CD14-positive monocyte (primary cell): ENCODE measurements around the gene SPIB. TPM values are rescaled to one million over a fixed set of nuclear protein-coding genes. Genes with fewer than 3 reads are reported as not detected.
A peak's percentile ranks its signal among the peaks of the same experiment; 100 is the strongest.

Source experiments
- DNase-seq, 3 donors: peaks; one replicate each; pipeline ENCODE4 v3.0.0-alpha.2; 2011 to 2022
- H2AFZ ChIP-seq: 2 replicates; pipeline ENCODE4 v1.6.0; 2012; ENCODE audit warnings: mild to moderate bottlenecking, low read depth, low read length, inconsistent platforms; ENCODE audit not compliant: insufficient read depth, poor library complexity, severe bottlenecking
- H3K27ac ChIP-seq, 2 donors: 1 replicate in 1 of 2; 2 replicates in 1 of 2; pipeline ENCODE4 v1.5.1; 2012 to 2013; ENCODE audit warnings: low read length in 2 of 2, control low read depth in 1 of 2, inconsistent platforms in 1 of 2, low read depth in 1 of 2, mild to moderate bottlenecking in 1 of 2
- H3K27me3 ChIP-seq, 2 donors: one replicate each; pipeline versions ENCODE4 v1.6.0 to v1.6.1; 2011 to 2013; ENCODE audit warnings: low read length in 2 of 2; ENCODE audit not compliant: control insufficient read depth in 2 of 2, insufficient read depth in 2 of 2
- H3K36me3 ChIP-seq, 2 donors: replicated peaks in 1 of 2; 1 replicate in 1 of 2; 2 replicates in 1 of 2; pipeline versions ENCODE4 v1.5.1 to v1.6.1; 2012 to 2013; ENCODE audit warnings: low read length in 2 of 2, control low read depth in 1 of 2, inconsistent platforms in 1 of 2, mild to moderate bottlenecking in 1 of 2; ENCODE audit not compliant: insufficient read depth in 2 of 2, control insufficient read depth in 1 of 2
- H3K4me1 ChIP-seq, 2 donors: 1 replicate in 1 of 2; 2 replicates in 1 of 2; pipeline versions ENCODE4 v1.5.1 to v1.6.1; 2012 to 2013; ENCODE audit warnings: low read length in 2 of 2, control low read depth in 1 of 2, inconsistent platforms in 1 of 2, mild to moderate bottlenecking in 1 of 2, moderate library complexity in 1 of 2; ENCODE audit not compliant: insufficient read depth in 2 of 2, control insufficient read depth in 1 of 2
- H3K4me2 ChIP-seq: replicated peaks from 2 replicates; pipeline ENCODE3; 2012; ENCODE audit warnings: low read length, moderate library complexity, mild to moderate bottlenecking; ENCODE audit not compliant: poor library complexity, severe bottlenecking; ENCODE audit errors: extremely low read depth
- H3K4me3 ChIP-seq, 3 experiments: fragments of 200-600 bp in 1 of 3; sonication (generic) in 1 of 3; replicated peaks in 1 of 3; 1 replicate in 2 of 3; 2 replicates in 1 of 3; pipeline ENCODE4 v1.5.1; 2011 to 2013; ENCODE audit warnings: low read length in 3 of 3, mild to moderate bottlenecking in 3 of 3, control low read depth in 2 of 3, low read depth in 2 of 3, inconsistent platforms in 1 of 3, moderate library complexity in 1 of 3
- H3K79me2 ChIP-seq: 2 replicates; pipeline ENCODE4 v1.6.0; 2012; ENCODE audit warnings: mild to moderate bottlenecking, control low read depth, inconsistent platforms, low read length, moderate library complexity; ENCODE audit not compliant: insufficient read depth
- H3K9ac ChIP-seq: 2 replicates; pipeline ENCODE4 v1.6.0; 2017; ENCODE audit warnings: low read length, mild to moderate bottlenecking; ENCODE audit not compliant: insufficient read depth, poor library complexity, severe bottlenecking
- H3K9me3 ChIP-seq, 2 donors: replicated peaks in 1 of 2; 1 replicate in 1 of 2; 2 replicates in 1 of 2; pipeline versions ENCODE4 v1.5.1 to v1.6.1; 2012 to 2013; ENCODE audit warnings: low read length in 2 of 2, control low read depth in 1 of 2; ENCODE audit not compliant: control insufficient read depth in 1 of 2, insufficient read depth in 1 of 2
- H4K20me1 ChIP-seq: 2 replicates; pipeline ENCODE4 v1.6.0; 2012; ENCODE audit warnings: mild to moderate bottlenecking, low read length, control low read depth, moderate library complexity; ENCODE audit not compliant: insufficient read depth
- H3K27ac Mint-ChIP-seq, 7 donors: one replicate each; pipeline ENCODE4 v1.8.0; 2020; ENCODE audit warnings: mild to moderate bottlenecking in 7 of 7, mixed read lengths in 7 of 7, moderate library complexity in 6 of 7, inconsistent platforms in 2 of 7
- H3K27me3 Mint-ChIP-seq, 3 donors: one replicate each; pipeline ENCODE4 v1.8.0; 2021 to 2022; ENCODE audit warnings: low read depth in 3 of 3, mild to moderate bottlenecking in 3 of 3, mixed read lengths in 3 of 3, moderate library complexity in 3 of 3, inconsistent platforms in 1 of 3
- H3K36me3 Mint-ChIP-seq, 2 donors: one replicate each; pipeline ENCODE4 v1.8.0; 2020; ENCODE audit warnings: mixed read lengths in 2 of 2, inconsistent platforms in 1 of 2, mild to moderate bottlenecking in 1 of 2
- H3K4me1 Mint-ChIP-seq: one replicate; pipeline ENCODE4 v1.8.0; 2020; ENCODE audit warnings: mild to moderate bottlenecking, mixed read lengths
- H3K4me3 Mint-ChIP-seq, 2 donors: one replicate each; pipeline ENCODE4 v1.8.0; 2020; ENCODE audit warnings: mild to moderate bottlenecking in 2 of 2, mixed read lengths in 2 of 2, moderate library complexity in 1 of 2
- H3K9me3 Mint-ChIP-seq, 7 donors: one replicate each; pipeline ENCODE4 v1.8.0; 2020 to 2022; ENCODE audit warnings: mixed read lengths in 7 of 7, mild to moderate bottlenecking in 6 of 7, moderate library complexity in 6 of 7, inconsistent platforms in 2 of 7
- CTCF ChIP-seq: fragments of 200-600 bp; IDR thresholded peaks from one replicate; pipeline ENCODE4 v1.8.0; 2022; ENCODE audit warnings: antibody characterized with exemption, mild to moderate bottlenecking
- WGBS: methylation state at CpG from one replicate; pipeline ENCODE4 v1.1.5; 2013; ENCODE audit warnings: missing lambda C conversion rate; ENCODE audit not compliant: insufficient coverage; 5-methylcytosine and 5-hydroxymethylcytosine counted together
- intact Hi-C, 2 donors: fragments of 100-400 bp; cut with micrococcal nuclease; formaldehyde crosslinking; loops; one replicate each; pipeline versions ENCODE4 v1.15.0 to v1.15.1; 2023
- polyA plus RNA-seq, 3 donors: library from polyadenylated mRNA; depleted of rRNA in 1 of 3; unstranded in 2 of 3; stranded (reverse) in 1 of 3; fragments of 300-500 nt in 2 of 3; fragments of >200 nt in 1 of 3; fragmentation: Illumina TruSeq in 2 of 3; gene quantifications; 1 replicate in 2 of 3; 2 replicates in 1 of 3; pipeline ENCODE4 v1.2.3, GENCODE V29; 2012 to 2021

SPIB gene
- polyA plus RNA-seq, 3 donors, result 0.16 to 2.3 (median 0.34) TPM

DNA sequence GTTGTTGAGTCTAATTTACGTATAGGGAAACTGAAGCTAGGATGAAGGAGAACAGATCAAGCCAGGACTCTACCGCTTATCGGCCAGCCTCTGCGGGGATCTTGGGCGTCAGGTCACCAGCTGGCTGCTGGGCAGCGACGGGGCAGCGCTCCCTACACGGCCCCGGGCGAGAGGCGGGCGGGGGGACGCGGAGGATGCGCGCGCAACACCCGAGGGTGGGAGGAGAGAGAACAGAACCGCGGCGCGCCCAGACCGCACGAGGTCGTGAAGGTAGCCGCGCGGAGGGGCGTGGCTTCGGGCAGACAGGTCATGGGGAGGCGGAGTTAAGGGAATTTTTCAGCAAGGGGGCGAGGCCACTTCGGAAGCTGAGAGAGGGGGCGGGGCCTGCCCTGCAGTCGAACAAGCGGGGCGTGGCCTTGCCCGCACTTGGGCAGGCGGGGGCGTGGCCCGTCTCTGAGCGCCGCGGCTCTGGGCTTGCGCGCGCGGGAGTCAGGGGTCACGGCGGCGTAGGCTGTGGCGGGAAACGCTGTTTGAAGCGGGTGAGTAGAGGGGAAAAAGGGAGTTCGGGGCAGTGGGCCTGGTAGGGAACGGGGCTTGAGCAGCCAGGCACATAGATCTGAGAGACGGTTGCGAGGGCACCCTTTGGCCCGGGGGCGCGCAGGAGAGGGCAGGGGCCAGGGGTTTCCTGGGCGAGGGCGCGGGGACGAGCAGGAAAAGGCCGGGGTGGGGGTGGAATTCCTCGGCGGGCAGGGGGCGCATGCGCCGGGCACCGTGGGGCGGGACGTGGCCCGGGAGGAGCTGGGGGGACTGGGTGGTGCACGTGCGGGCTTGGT lies 34.7 kb upstream of the SPIB start, which contains the start of gene POLD1:
Gene POLD1, plus strand, starts transcription at position 496 of the 833 bp plus-strand sequence. CDS start 14,505 bp downstream, outside the sequence.
- H3K27me3 Mint-ChIP-seq, result peaks cover 0 to 5% (median 3%) of the 10 kb centered on the region in 3 donors
- Histone ChIP-seq H3K36me3 (peaks cover 38 to 39% of the 10 kb centered on the region in 2 donors), H3K4me2 (peak within 1 kb of the TSS; percentile 99), H3K27me3 (no peaks in the 10 kb centered on the region), H3K79me2 (peaks cover 44% of the 10 kb centered on the region), H4K20me1 (peaks cover 47% of the 10 kb centered on the region), H3K9me3 (no peaks in the 10 kb centered on the region), H3K4me3 (peak within 1 kb of the TSS; percentile 45 to 86 (median 48)), H2AFZ (peak within 1 kb of the TSS; percentile 64), H3K27ac (peak within 1 kb of the TSS; percentile 61 to 71), H3K4me1 (peaks cover 48 to 60% of the 10 kb centered on the region in 2 donors), H3K9ac (peak within 1 kb of the TSS; percentile 61)
- DNase-seq, result peak; percentile 98 to 99 (median 98)
- H3K4me1 Mint-ChIP-seq, result peaks cover 52% of the 10 kb centered on the region
- peaks cover 29 to 36% of the 10 kb centered on the region in 2 donors for H3K36me3 Mint-ChIP-seq
- H3K27ac Mint-ChIP-seq, result peak within 1 kb of the TSS; percentile 91 to 98 (median 96)
- H3K4me3 Mint-ChIP-seq, result peak within 1 kb of the TSS; percentile 82 to 95
- intact Hi-C loops, result loop anchor here in 1 of 2 donors (1.0 to 5.0 kb wide), 2 partner anchors 55 to 128 kb away; partner anchors contain the start of genes ASPDH, JOSD2 and KCNC3
- peaks cover 0 to 4% (median 0%) of the 10 kb centered on the region in 7 donors for H3K9me3 Mint-ChIP-seq
- no peak for TF ChIP-seq CTCF
- WGBS, result under 1% methylated on average over 75 of the region's 78 CpGs

DNA sequence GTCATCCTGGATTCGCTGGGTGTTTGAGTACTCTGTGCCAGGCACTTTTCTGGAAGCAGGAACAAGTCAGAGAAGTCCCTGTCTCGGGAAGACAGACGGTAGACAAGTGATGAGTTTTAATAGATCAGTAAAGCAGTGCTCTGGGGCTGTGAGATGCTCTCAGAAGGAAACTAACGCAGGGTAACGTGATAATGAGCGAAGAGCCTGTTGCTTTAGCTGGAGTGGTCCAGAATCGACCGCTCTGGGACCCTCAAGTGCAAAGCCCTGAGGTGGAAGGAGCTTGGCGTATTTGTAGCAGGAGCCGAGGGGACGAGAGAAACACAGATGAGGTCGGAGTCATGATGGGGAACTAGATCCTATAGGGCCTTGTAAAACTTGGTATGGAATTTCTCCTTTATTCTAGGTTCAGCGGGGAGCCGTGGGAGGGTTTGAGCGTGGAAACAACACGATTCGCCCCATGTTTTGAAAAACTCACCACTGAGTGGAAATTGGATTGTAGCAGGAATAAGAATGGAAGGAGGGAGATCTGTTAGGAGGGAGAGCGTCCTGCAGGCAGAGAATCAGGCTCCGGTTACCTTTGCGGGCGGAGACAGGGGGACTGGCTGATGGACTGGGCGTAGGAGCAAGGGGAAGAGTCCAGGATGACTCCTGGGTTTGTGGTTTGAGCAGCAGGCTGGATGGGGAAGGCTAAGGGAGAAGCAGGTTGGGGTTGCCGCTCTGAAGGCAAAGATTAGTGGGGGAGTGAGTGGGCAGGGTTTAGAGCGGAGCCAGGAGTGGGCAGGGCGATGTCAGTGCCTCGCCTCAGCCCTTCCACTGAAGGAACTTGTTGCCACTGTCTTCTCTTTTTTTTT lies 33.8 kb upstream of the SPIB start:
- peak overlapping the region; percentile 45 to 86 (median 48) for H3K4me3 ChIP-seq
- intact Hi-C loops, result loop anchor here in 1 of 2 donors (1.0 to 5.0 kb wide), 3 partner anchors 47 to 127 kb away; partner anchors contain the start of genes ASPDH, JOSD2, KCNC3 and MYBPC2
- H3K4me2 ChIP-seq, result peak overlapping the region; percentile 99
- TF ChIP-seq CTCF, result no peak
- peaks cover 29 to 30% of the 10 kb centered on the region in 2 donors for H3K36me3 ChIP-seq
- peaks cover 48 to 60% of the 10 kb centered on the region in 2 donors for H3K4me1 ChIP-seq
- peaks cover 52% of the 10 kb centered on the region for H3K4me1 Mint-ChIP-seq
- H3K9ac ChIP-seq, result peak overlapping the region; percentile 61
- H4K20me1 ChIP-seq, result peaks cover 38% of the 10 kb centered on the region
- peak overlapping the region; percentile 91 to 98 (median 96) for H3K27ac Mint-ChIP-seq
- no peaks in the 10 kb centered on the region for H3K27me3 ChIP-seq
- no peaks in the 10 kb centered on the region for H3K9me3 ChIP-seq
- peak overlapping the region; percentile 64 for H2AFZ ChIP-seq
- H3K27me3 Mint-ChIP-seq, result peaks cover 0 to 5% (median 3%) of the 10 kb centered on the region in 3 donors
- H3K79me2 ChIP-seq, result peaks cover 48% of the 10 kb centered on the region
- peaks cover 21 to 27% of the 10 kb centered on the region in 2 donors for H3K36me3 Mint-ChIP-seq
- no peak for DNase-seq
- H3K9me3 Mint-ChIP-seq, result peaks cover 0 to 4% (median 0%) of the 10 kb centered on the region in 7 donors
- peak overlapping the region; percentile 8 to 71 for H3K27ac ChIP-seq
- 17% methylated on average over 25 of the region's 26 CpGs for WGBS
- H3K4me3 Mint-ChIP-seq, result peak overlapping the region; percentile 82 to 95
